Measurements from ENCODE around the gene CD101.

- no peak for TF ChIP-seq EZH2 (IDR thresholded peaks at IDR 0.05; ENCODE audit: borderline replicate concordance, low read length)
- TF ChIP-seq, protein P1, sequence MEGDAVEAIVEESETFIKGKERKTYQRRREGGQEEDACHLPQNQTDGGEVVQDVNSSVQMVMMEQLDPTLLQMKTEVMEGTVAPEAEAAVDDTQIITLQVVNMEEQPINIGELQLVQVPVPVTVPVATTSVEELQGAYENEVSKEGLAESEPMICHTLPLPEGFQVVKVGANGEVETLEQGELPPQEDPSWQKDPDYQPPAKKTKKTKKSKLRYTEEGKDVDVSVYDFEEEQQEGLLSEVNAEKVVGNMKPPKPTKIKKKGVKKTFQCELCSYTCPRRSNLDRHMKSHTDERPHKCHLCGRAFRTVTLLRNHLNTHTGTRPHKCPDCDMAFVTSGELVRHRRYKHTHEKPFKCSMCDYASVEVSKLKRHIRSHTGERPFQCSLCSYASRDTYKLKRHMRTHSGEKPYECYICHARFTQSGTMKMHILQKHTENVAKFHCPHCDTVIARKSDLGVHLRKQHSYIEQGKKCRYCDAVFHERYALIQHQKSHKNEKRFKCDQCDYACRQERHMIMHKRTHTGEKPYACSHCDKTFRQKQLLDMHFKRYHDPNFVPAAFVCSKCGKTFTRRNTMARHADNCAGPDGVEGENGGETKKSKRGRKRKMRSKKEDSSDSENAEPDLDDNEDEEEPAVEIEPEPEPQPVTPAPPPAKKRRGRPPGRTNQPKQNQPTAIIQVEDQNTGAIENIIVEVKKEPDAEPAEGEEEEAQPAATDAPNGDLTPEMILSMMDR (conservative IDR thresholded peaks at IDR 0.05 in 1 of 2, IDR thresholded peaks at IDR 0.05 in 1 of 2; ENCODE audit: extremely low read depth in 1 of 2, insufficient read depth in 1 of 2, low read depth in 1 of 2, low read length in 2 of 2): no peak
Observed at GRCh38 chr1:117020526-117021156, 19.1 kb downstream of the CD101 start.
